Right kidney (tissue), 1 donor: ENCODE measurements around the gene SNX10.

Experiments
- DNase-seq: peaks from one replicate; pipeline ENCODE4 v3.0.0-alpha.2; 2016

SNX10 gene

GRCh38 chr7:26295586-26295985, 3.9 kb downstream of the SNX10 start:
- DNase-seq = no peak

GRCh38 chr7:26298472-26299058, 6.9 kb downstream of the SNX10 start:
- no peak for DNase-seq

GRCh38 chr7:26305090-26305868, 13.6 kb downstream of the SNX10 start:
- DNase-seq = no peak

GRCh38 chr7:26305869-26306665, 14.4 kb downstream of the SNX10 start:
- DNase-seq = no peak

GRCh38 chr7:26306790-26307189, 15.1 kb downstream of the SNX10 start:
- DNase-seq = no peak

GRCh38 chr7:26307226-26307625, 15.6 kb downstream of the SNX10 start:
- DNase-seq = no peak

- no peak for DNase-seq
Observed at GRCh38 chr7:26307791-26308190, 16.1 kb downstream of the SNX10 start.

GRCh38 chr7:26308551-26308950, 16.9 kb downstream of the SNX10 start:
- no peak for DNase-seq

- DNase-seq = no peak
Observed at GRCh38 chr7:26309089-26309488, 17.4 kb downstream of the SNX10 start.

GRCh38 chr7:26311798-26312197, 20.1 kb downstream of the SNX10 start:
- no peak for DNase-seq

- DNase-seq = no peak
Observed at GRCh38 chr7:26317211-26317610, 25.5 kb downstream of the SNX10 start.

- no peak for DNase-seq
Observed at GRCh38 chr7:26318921-26319320, 27.3 kb downstream of the SNX10 start.

GRCh38 chr7:26319636-26320035, 28.0 kb downstream of the SNX10 start:
- DNase-seq = no peak

- DNase-seq = no peak
Observed at GRCh38 chr7:26320878-26321277, 29.2 kb downstream of the SNX10 start.

- DNase-seq = no peak
Observed at GRCh38 chr7:26321435-26321834, 29.8 kb downstream of the SNX10 start.

GRCh38 chr7:26326211-26326610, 34.5 kb downstream of the SNX10 start:
- DNase-seq = no peak

GRCh38 chr7:26328498-26329390, 37.1 kb downstream of the SNX10 start:
- DNase-seq = no peak

- DNase-seq = no peak
Observed at GRCh38 chr7:26329520-26330255, 38.0 kb downstream of the SNX10 start.

- DNase-seq = no peak
Observed at GRCh38 chr7:26331113-26331512, 39.5 kb downstream of the SNX10 start.

- no peak for DNase-seq
Observed at GRCh38 chr7:26331789-26332188, 40.1 kb downstream of the SNX10 start.

- DNase-seq = no peak
Observed at GRCh38 chr7:26332698-26333097, 41.0 kb downstream of the SNX10 start.
